HEK293 (cell line): ENCODE measurements around the gene DLX6.

Source experiments
- CTCF ChIA-PET: fragments of 350-600 bp; formaldehyde crosslinking; extraction: SDS; loops from one replicate; lab custom pipeline; 2021; ENCODE audit warnings: antibody characterized with exemption; lab: Yijun Ruan, JAX
- POLR2A ChIA-PET: fragments of 300-600 bp; formaldehyde crosslinking; extraction: SDS; loops from one replicate; lab custom pipeline; 2020; ENCODE audit warnings: antibody characterized with exemption, inconsistent platforms; lab: Yijun Ruan, JAX
- H3K27ac ChIP-seq: fragments of 200-500 bp; sonication (Bioruptor generic); 2 replicates; pipeline ENCODE4 v1.5.1; 2014; ENCODE audit warnings: low read depth, low read length, control low read depth, inconsistent platforms; ENCODE audit errors: extremely low read depth
- H3K36me3 ChIP-seq, 2 experiments: fragments of 200-500 bp in 1 of 2; sonication (Bioruptor generic) in 1 of 2; 1 replicate in 1 of 2; 2 replicates in 1 of 2; pipeline ENCODE4 v1.5.1; 2014 to 2017; ENCODE audit warnings: inconsistent platforms in 2 of 2, low read length in 2 of 2; ENCODE audit not compliant: control insufficient read depth in 2 of 2, insufficient read depth in 1 of 2
- H3K4me1 ChIP-seq: fragments of 200-500 bp; sonication (Bioruptor generic); 2 replicates; pipeline ENCODE4 v1.5.1; 2014; ENCODE audit warnings: mild to moderate bottlenecking, low read length, inconsistent platforms; ENCODE audit not compliant: control insufficient read depth, insufficient read depth
- H3K4me3 ChIP-seq: 2 replicates; pipeline ENCODE4 v1.5.1; 2011; ENCODE audit warnings: low read depth, mild to moderate bottlenecking, control low read depth, low read length, moderate library complexity
- H3K9me3 ChIP-seq: fragments of 200-500 bp; sonication (Bioruptor generic); 2 replicates; pipeline ENCODE4 v1.5.1; 2014; ENCODE audit warnings: low read depth, low read length, inconsistent platforms; ENCODE audit not compliant: control insufficient read depth, insufficient read depth
- EGR2 ChIP-seq: fragments of 450-650 bp; formaldehyde crosslinking; IDR thresholded peaks from 2 replicates; pipeline ENCODE4 v1.5.1; 2016; ENCODE audit warnings: low read depth, missing biosample characterization, missing genetic modification characterization
- GLI4 ChIP-seq: fragments of 450-650 bp; formaldehyde crosslinking; IDR thresholded peaks from 2 replicates; pipeline ENCODE4 v1.5.1; 2016; ENCODE audit warnings: missing biosample characterization, missing genetic modification characterization
- KLF7 ChIP-seq: fragments of 450-650 bp; formaldehyde crosslinking; IDR thresholded peaks from 2 replicates; pipeline ENCODE4 v1.5.1; 2016; ENCODE audit warnings: missing biosample characterization, missing genetic modification characterization, borderline replicate concordance
- OVOL3 ChIP-seq: fragments of 450-650 bp; formaldehyde crosslinking; IDR thresholded peaks from 2 replicates; pipeline ENCODE4 v1.5.1; 2016; ENCODE audit warnings: missing biosample characterization, missing genetic modification characterization
- PBX3 ChIP-seq: sonication (generic); formaldehyde crosslinking; IDR thresholded peaks from 2 replicates; pipeline ENCODE4 v1.8.1; 2022; ENCODE audit warnings: mild to moderate bottlenecking, moderate library complexity, missing genetic modification reagents
- PRDM2 ChIP-seq: fragments of 450-650 bp; formaldehyde crosslinking; IDR thresholded peaks from 2 replicates; pipeline ENCODE4 v1.5.1; 2016; ENCODE audit warnings: missing biosample characterization, missing genetic modification characterization, borderline replicate concordance
- SCRT1 ChIP-seq: fragments of 450-650 bp; formaldehyde crosslinking; IDR thresholded peaks from 2 replicates; pipeline ENCODE4 v1.5.1; 2016; ENCODE audit warnings: missing biosample characterization, missing genetic modification characterization, borderline replicate concordance
- SETDB1 ChIP-seq: IDR thresholded peaks from one replicate; pipeline ENCODE4 v1.6.1; 2017; ENCODE audit warnings: mild to moderate bottlenecking, low read length, moderate library complexity, mixed read lengths; ENCODE audit not compliant: insufficient read length
- TCF7L2 ChIP-seq: IDR thresholded peaks from 2 replicates; pipeline ENCODE4 v1.6.1; 2011; ENCODE audit warnings: low read depth, mild to moderate bottlenecking, inconsistent platforms, low read length, moderate library complexity, borderline replicate concordance
- WT1 ChIP-seq: fragments of 450-650 bp; formaldehyde crosslinking; IDR thresholded peaks from 2 replicates; pipeline ENCODE4 v1.5.1; 2016; ENCODE audit warnings: missing biosample characterization, missing genetic modification characterization
- YY1 ChIP-seq: fragments of 450-650 bp; formaldehyde crosslinking; IDR thresholded peaks from 2 replicates; pipeline ENCODE4 v1.5.1; 2018; ENCODE audit warnings: missing biosample characterization, missing genetic modification characterization
- YY2 ChIP-seq: fragments of 450-650 bp; formaldehyde crosslinking; IDR thresholded peaks from 2 replicates; pipeline ENCODE4 v1.5.1; 2016; ENCODE audit warnings: missing biosample characterization, missing genetic modification characterization
- ZFP69B ChIP-seq: fragments of 450-650 bp; formaldehyde crosslinking; IDR thresholded peaks from 2 replicates; pipeline ENCODE4 v1.5.1; 2016; ENCODE audit warnings: missing biosample characterization, missing genetic modification characterization
- ZNF140 ChIP-seq: fragments of 450-650 bp; formaldehyde crosslinking; IDR thresholded peaks from 2 replicates; pipeline ENCODE4 v1.5.1; 2016; ENCODE audit warnings: missing biosample characterization, missing genetic modification characterization
- ZNF184 ChIP-seq: fragments of 450-650 bp; IDR thresholded peaks from 2 replicates; pipeline ENCODE4 v1.5.1; 2018; ENCODE audit warnings: missing biosample characterization, mild to moderate bottlenecking, missing genetic modification characterization
- ZNF311 ChIP-seq: fragments of 450-650 bp; formaldehyde crosslinking; IDR thresholded peaks from 2 replicates; pipeline ENCODE4 v1.5.1; 2017; ENCODE audit warnings: missing biosample characterization, missing genetic modification characterization, borderline replicate concordance
- ZNF324 ChIP-seq: fragments of 450-650 bp; formaldehyde crosslinking; IDR thresholded peaks from 2 replicates; pipeline ENCODE4 v1.5.1; 2016; ENCODE audit warnings: missing biosample characterization, missing genetic modification characterization
- ZNF335 ChIP-seq: fragments of 450-650 bp; formaldehyde crosslinking; conservative IDR thresholded peaks from 2 replicates; pipeline ENCODE4 v1.5.1; 2016; ENCODE audit warnings: missing biosample characterization, missing genetic modification characterization
- ZNF544 ChIP-seq: fragments of 450-650 bp; formaldehyde crosslinking; IDR thresholded peaks from 2 replicates; pipeline ENCODE4 v1.5.0; 2017; ENCODE audit warnings: missing biosample characterization, missing genetic modification characterization
- ZNF580 ChIP-seq: fragments of 450-650 bp; formaldehyde crosslinking; IDR thresholded peaks from 2 replicates; pipeline ENCODE4 v1.5.1; 2016; ENCODE audit warnings: missing biosample characterization, missing genetic modification characterization
- TF ChIP-seq, protein P1 (sequence below): fragments of 450-650 bp; formaldehyde crosslinking; IDR thresholded peaks from 2 replicates; pipeline ENCODE4 v1.5.1; 2016; ENCODE audit warnings: missing biosample characterization, missing genetic modification characterization
- TF ChIP-seq, protein P2 (sequence below): fragments of 450-650 bp; formaldehyde crosslinking; IDR thresholded peaks from 2 replicates; pipeline ENCODE4 v1.5.1; 2016; ENCODE audit warnings: missing biosample characterization, missing genetic modification characterization, low read depth

The DLX6 gene

GRCh38 chr7:97006055-97006815 is 882 bp downstream of the DLX6 start (continued):
- TF ChIP-seq ZNF311 (no peak), YY2 (peak; percentile 44; the same call in 1 of the 2 replicates), PRDM2 (tag by site-specific recombination) (no peak), KLF7 (tag by site-specific recombination) (no peak), ZNF140 (tag by site-specific recombination) (no peak), OVOL3 (tag by site-specific recombination) (no peak), ZNF544 (tag by site-specific recombination) (no peak), ZNF580 (tag by site-specific recombination) (peak; percentile 42; the same call in 1 of the 2 replicates), YY1 (tag by site-specific recombination) (peak; percentile 45; the same call in 1 of the 2 replicates)
- TF ChIP-seq, protein P1, sequence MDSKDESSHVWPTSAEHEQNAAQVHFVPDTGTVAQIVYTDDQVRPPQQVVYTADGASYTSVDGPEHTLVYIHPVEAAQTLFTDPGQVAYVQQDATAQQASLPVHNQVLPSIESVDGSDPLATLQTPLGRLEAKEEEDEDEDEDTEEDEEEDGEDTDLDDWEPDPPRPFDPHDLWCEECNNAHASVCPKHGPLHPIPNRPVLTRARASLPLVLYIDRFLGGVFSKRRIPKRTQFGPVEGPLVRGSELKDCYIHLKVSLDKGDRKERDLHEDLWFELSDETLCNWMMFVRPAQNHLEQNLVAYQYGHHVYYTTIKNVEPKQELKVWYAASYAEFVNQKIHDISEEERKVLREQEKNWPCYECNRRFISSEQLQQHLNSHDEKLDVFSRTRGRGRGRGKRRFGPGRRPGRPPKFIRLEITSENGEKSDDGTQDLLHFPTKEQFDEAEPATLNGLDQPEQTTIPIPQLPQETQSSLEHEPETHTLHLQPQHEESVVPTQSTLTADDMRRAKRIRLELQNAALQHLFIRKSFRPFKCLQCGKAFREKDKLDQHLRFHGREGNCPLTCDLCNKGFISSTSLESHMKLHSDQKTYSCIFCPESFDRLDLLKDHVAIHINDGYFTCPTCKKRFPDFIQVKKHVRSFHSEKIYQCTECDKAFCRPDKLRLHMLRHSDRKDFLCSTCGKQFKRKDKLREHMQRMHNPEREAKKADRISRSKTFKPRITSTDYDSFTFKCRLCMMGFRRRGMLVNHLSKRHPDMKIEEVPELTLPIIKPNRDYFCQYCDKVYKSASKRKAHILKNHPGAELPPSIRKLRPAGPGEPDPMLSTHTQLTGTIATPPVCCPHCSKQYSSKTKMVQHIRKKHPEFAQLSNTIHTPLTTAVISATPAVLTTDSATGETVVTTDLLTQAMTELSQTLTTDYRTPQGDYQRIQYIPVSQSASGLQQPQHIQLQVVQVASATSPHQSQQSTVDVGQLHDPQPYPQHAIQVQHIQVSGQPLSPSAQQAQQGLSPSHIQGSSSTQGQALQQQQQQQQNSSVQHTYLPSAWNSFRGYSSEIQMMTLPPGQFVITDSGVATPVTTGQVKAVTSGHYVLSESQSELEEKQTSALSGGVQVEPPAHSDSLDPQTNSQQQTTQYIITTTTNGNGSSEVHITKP (tag by site-specific recombination): peak; percentile 20
- TF ChIP-seq, all 188 proteins: peak for 31

DNA sequence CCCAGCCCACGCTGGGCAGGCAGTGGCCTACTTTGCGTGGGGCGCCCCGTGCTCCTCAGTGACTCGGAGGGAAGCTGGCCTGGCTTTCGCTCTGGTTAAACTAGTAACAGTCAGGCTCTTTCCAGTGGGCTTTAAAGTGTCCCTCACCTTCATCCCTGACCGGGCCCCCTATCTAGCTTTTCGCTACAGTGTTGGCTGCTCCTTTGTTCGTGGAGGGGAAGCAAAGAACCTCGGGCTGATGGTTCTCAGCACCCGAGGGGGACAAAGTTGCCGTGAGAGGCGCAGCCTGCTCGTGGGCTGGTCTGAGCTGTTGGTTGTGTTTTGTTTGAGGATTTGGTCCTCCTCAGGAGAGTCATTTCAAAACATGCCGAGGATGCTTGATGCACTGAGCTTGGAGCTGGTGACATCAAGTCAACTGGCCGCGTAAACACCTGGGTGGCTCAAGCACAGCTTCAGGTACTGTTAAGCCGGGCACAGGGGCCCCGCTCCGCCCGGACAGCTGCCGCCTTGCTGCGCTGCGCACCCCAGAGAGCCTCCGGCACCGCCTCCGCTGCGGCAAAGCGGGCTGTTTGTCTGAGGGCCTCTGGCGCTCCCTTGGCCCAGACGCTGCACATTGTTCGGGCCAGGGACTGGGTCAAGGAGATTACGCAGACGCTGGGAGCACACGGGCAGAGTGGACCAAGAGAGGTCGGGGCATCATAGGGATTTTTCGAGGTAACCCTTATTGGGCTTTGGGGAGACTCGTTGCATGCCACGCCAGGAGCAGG is 1.6 kb downstream of the DLX6 start:
- H3K27ac ChIP-seq: peak overlapping the region; percentile 84
- TF ChIP-seq ZNF184 (tag by site-specific recombination) (no peak), ZNF335 (no peak), SCRT1 (tag by site-specific recombination) (no peak), EGR2 (tag by site-specific recombination) (no peak), ZFP69B (no peak), WT1 (tag by site-specific recombination) (no peak), PBX3 (CRISPR knock-in tag) (no peak), GLI4 (tag by site-specific recombination) (no peak), ZNF324 (tag by site-specific recombination) (no peak), TCF7L2 (no peak), SETDB1 (no peak)
- TF ChIP-seq, protein P2, sequence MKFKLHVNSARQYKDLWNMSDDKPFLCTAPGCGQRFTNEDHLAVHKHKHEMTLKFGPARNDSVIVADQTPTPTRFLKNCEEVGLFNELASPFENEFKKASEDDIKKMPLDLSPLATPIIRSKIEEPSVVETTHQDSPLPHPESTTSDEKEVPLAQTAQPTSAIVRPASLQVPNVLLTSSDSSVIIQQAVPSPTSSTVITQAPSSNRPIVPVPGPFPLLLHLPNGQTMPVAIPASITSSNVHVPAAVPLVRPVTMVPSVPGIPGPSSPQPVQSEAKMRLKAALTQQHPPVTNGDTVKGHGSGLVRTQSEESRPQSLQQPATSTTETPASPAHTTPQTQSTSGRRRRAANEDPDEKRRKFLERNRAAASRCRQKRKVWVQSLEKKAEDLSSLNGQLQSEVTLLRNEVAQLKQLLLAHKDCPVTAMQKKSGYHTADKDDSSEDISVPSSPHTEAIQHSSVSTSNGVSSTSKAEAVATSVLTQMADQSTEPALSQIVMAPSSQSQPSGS: no peak

More for the DNA sequence above, 1.6 kb downstream of the DLX6 start:
- peak overlapping the region; percentile 44 for H3K4me3 ChIP-seq
- peaks cover 3% of the 10 kb centered on the region; the same call in 1 of the 2 replicates for H3K4me1 ChIP-seq
- POLR2A ChIA-PET: interaction anchor here (1.3 to 2.9 kb wide), 3 partner anchors 9 to 20 kb away, joined by 6 to 44 read pairs (median 13); partner anchors contain the start of gene DLX5
- H3K9me3 ChIP-seq: no peaks in the 10 kb centered on the region
- CTCF ChIA-PET: interaction anchor here (0.6 to 4.8 kb wide), 4 partner anchors 9 to 58 kb away, joined by 3 to 19 read pairs (median 5); no protein-coding TSS in a partner anchor
- peaks cover 15 to 24% of the 10 kb centered on the region in 2 experiments for H3K36me3 ChIP-seq
